NCI-H460 (cell line): Measurements from ENCODE around the gene PRSS33. TPM values are rescaled to one million over a fixed set of nuclear protein-coding genes. Genes with fewer than 3 reads are reported as not detected.

ENCODE experiments used
- DNase-seq: peaks from one replicate; pipeline ENCODE4 v3.0.0-alpha.2; 2016; ENCODE audit warnings: low read depth; ENCODE audit errors: extremely low read depth
- total RNA-seq: library from RNA; depleted of rRNA; stranded (reverse); fragments of >200 nt; shearing (Covaris generic); gene quantifications from 2 replicates; pipeline ENCODE4 v1.2.3, GENCODE V29; 2014

PRSS33 gene
- total RNA-seq, 1 experiment from 2014 or later: not detected

DNA sequence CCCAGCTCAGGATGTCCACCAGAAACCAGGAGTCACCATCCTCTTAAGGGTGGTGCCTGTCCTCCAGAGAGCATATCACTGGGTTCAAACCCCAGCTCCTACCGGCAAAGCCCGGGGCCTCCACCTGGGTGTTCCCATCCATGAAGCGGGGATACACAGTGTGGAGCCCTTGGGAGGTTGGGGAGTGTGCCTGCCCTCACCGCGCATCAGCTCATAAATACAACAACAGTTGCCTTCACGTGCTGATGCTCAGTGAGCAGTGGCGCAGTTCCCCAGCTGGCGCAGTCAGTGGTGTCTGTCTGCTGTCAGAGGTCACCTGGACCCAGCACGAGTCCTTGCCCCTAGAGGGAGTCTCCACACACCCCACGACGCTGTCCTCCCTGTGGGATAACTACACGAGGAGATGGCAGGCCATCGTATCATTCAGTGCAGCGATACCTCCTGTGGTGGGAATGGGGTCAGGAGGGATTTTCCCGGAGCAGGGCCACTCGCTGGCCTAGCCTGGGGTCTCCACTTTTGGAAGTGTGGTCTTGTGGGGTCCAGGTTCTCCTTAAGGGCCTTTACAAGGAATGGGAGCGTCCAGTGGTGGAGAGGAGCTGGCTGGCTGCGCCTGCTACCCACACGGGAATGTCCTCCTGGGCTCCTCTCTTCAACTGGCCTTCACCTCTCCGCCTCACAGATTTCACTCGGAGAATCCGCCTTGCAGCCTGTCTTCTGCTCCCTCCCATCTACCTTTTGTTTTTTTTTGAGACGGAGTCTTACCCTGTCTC is 8.0 kb downstream of the PRSS33 start:
- no peak for DNase-seq

- no peak for DNase-seq
Measured at GRCh38 chr16:2778630-2778958, 8.8 kb downstream of the PRSS33 start.

GRCh38 chr16:2777903-2778629 is 9.3 kb downstream of the PRSS33 start:
- DNase-seq: no peak

GRCh38 chr16:2777231-2777902 is 10.0 kb downstream of the PRSS33 start, which contains the start of gene ELOB:
Gene ELOB (minus strand): TSS chr16:2777280. CDS start chr16:2777239, 41 bp downstream.
- DNase-seq: peak; percentile 81

DNA sequence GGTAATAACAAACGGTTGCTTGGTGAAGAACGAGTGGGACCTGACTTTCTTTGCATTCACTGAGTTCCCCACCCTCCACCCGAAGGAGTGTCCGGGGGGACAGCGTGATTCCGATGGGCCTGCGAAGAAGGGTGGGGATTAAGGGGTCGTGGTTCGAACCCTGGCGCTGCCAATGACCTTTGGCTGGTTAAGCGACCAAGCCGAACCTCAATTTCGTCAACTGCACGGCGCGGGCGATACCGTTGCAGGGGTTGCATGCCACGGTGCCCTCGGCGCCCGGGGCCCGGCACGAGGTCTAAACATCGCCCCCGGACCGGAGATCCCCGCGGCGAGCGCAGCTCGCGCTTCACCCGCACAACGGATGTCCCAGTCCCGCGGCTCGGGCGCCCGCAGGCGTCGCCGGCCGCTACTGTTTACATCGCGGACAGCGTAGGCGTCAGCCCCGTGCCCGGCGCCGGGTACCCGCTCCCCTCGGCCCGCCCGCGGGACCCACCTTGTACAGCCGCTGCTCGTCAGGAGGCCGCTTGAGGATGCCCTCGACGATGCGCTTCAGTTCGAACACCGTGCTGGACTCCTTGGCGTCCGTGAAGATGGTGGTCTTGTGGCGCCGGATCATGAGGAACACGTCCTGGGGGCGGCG is 10.7 kb downstream of the PRSS33 start:
- DNase-seq: no peak

- no peak for DNase-seq
Measured at GRCh38 chr16:2775765-2776499, 11.4 kb downstream of the PRSS33 start.

GRCh38 chr16:2775131-2775716 is 12.1 kb downstream of the PRSS33 start:
- DNase-seq: no peak

DNA sequence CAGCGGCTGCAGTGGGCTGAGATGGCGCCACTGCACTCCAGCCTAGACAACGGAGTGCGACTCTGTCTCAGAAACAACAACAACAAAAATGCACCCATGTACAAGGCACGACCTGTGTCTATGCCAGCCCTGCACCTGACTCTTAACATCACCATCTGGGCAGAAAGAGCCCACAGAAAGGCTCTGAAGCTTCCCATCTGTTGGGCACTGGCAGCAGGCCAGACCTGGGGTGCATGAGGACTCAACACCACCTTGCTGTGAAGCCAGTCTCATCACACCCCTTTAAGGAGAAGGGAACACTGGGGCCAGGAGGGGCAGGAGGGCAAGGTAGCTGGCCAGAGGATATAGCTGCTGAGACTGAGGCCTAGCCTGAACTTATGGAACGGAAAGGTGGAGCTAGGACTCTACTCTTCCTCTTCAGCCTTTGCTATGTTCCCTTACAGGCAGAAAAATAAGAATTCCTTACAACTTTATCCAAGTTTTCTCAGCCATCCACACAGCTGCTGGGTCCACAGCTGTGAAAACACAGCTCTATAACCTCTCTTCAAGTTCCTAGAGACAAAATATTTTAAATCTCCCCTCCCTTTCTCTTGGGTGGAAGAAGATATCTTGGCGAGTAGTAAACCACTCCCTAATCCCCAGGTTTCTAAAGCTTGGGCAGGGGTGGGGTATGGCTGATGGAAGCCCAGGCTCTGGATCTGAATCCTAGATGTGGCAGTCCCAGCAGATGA is 13.0 kb downstream of the PRSS33 start:
- DNase-seq: no peak

DNA sequence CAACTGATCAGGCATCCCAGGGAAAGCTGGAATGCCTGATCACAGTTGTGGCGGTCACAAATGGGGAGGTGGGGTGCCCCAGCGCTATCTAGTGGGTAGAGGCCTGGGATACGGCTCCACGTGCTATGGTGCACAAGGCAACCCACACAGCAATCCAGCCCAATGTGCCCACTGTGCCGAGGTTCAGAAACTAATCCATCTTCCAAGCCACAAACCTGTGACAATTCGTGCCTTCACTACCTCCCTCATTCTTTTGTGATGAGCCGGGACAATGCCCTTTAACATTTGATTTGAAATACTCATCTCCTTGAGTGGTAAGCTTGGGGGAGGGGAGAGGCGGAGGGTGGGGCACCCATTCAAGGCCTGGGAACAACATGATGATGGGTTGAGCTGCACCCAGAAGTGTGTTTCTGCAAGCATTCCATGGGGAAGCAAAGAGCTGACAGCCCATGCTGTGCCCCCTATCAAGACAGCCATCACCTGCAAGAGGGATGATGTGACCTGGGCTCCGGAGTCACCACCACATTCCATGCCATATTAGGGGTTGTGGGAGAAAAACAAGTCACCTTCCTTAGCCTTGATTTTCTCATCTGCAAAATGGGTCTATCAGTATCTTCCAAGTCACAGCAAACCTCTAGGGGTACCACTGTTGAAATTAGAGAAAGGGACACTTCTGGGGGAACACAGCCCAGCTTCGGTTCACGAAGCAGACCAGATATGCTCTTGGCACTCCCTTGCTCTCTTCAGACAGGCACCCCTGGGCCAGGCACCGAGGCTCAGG is 14.0 kb downstream of the PRSS33 start:
- DNase-seq: no peak

DNA sequence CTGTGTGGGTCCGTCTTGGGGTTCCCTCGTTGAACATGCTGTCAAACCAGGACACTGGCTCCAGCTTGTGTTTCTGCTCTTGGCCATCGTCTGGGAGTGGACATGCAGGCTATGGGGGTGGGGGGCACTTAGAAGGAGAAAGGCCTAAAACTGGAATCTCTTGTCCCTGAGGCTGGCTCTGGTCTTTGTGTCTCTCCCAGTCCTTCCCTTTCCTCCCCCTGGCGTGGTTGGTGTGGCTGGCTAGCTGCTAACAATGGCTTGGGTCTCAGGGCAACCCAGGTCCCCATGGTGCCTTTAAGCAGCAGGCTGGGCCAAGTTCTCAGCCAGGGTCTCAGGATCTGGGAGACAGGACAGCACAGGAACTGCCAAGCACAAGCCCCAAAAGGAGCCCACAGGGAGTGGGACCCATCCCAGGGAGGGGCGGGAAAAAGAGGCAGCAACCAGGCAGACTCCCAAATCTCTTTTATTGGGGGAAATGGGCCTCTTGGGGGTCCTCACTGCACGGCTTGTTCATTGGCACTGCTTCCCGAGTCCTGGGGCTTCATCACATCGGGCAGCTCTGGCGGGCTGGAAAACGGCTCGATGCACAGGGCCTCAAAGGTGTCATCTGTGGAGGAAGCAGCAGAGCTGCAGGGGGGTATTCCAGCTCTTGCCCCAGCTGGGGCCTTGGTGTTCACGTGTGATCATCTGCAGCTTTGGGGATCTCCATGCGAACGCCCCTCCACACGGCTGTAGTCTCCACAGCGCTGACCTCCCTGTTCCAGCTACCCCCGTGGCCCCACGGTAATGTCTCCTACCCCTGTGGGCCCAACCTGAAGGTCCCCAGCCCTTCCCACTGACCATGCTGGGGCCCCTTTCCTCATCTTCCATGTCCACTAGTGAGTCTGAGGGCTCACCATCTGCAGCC is 15.6 kb downstream of the PRSS33 start:
- DNase-seq: no peak

DNA sequence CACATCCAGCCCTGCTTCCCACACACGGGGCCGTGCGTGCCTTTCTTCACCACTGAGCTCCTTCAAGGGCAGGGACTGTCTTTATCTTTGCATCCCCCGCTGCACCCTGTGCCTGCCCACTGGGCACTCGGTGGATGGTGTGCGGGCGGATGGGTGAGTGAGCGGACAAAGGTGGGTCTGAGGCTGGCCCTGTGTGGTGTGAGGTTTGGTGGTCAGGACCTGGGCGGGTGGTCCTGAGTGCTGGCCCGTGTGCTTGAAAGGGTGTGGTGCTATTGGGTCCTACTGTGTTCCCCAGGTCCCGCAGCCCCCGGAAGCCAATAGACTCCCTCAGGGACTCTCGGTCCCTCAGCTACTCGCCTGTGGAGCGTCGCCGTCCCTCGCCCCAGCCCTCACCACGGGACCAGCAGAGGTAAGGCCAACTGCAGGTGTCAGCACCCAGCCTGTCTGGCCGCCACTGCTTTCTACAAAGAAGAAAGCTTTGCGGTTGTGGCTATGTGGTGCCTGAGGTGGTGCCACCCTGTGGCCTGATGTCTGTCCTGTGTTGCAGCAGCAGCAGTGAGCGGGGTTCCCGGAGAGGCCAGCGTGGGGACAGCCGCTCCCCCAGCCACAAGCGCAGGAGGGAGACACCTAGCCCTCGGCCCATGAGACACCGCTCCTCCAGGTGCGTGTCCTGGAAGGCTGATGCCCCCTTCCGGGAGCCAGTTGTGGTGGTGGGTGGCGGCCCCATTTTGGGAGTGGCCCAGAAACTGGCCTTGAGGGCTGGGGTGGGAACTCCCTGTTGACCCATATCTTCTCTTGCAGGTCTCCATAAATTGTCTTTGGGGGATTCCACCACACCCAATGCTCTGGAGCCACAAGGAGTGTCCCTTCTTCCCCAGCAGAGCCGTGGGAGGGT is 17.1 kb downstream of the PRSS33 start:
- DNase-seq: no peak

GRCh38 chr16:2769675-2770056 is 17.7 kb downstream of the PRSS33 start:
- DNase-seq: no peak

GRCh38 chr16:2769100-2769529 is 18.2 kb downstream of the PRSS33 start:
- DNase-seq: no peak

DNA sequence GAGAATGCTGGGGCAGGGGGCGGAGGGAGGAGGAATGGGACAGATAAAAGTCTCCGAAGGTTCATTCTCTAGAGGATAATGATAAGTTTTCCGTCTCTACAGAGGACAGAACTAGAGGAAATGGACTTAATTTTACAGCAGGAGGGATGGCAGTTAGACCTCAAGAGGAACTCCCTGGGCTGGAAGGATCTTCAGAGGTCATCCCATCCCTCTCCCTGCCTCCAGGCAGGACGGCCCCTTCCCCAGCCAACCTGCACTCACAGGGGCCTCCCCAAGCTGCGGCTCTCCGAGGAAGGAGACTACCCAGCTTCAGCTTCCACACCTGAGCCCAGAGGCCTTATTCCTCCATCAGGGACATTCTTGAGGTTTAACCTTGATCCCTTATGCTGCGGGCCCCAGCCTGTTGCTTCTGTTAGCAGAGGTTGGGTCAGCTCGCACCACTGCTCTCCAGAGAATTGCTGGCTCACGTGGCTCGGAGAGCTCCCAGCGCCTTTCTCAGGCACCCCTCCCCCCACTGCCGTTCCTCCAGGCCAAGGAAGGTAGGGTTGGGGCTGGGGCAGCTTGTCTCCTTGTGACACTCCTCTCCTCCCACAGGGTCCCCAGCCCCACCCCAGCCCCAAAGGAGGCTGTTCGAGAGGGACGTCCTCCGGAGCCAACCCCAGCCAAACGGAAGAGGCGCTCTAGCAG is 18.8 kb downstream of the PRSS33 start:
- no peak for DNase-seq

- no peak for DNase-seq
Measured at GRCh38 chr16:2767891-2768290, 19.5 kb downstream of the PRSS33 start.

DNA sequence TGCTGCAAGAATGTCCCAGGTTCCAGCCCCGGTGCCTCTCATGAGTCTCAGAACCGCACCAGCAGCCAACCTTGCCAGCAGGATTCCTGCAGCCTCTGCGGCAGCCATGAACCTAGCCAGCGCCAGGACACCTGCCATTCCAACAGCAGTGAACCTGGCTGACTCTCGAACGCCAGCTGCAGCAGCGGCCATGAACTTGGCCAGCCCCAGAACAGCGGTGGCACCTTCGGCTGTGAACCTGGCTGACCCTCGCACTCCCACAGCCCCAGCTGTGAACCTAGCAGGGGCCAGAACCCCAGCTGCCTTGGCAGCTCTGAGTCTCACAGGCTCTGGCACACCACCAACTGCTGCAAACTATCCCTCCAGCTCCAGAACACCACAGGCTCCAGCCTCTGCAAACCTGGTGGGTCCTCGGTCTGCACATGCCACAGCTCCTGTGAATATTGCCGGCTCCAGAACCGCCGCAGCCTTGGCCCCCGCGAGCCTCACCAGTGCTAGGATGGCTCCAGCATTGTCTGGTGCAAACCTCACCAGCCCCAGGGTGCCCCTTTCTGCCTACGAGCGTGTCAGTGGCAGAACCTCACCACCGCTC is 20.1 kb downstream of the PRSS33 start:
- no peak for DNase-seq
